ENCODE data around the gene DDIT4. TPM values are rescaled to one million over a fixed set of nuclear protein-coding genes. Genes with fewer than 3 reads are reported as not detected.

DDIT4 gene
- total and polyA plus RNA-seq, 2 experiments from 2014 or later: 114 to 136 TPM

DNA sequence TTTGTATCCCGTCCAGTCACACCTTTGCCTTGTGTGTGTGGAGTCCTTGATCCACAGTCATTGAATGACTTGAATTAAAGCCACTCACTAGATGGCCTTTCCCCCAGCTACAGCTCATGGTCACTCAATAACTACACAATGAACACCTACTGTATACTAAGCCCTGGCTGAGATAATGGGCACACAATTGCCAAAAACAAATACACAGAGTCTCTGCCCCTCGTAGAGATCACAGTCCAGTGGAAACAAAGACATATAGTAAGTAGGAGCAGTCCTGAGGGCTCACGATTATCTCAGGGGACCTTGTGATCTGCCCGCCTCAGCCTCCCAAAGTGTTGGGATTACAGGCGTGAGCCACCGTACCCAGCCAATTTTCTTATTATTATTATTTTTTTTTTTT is 22.1 kb upstream of the DDIT4 start:
- peaks cover 3% of the 10 kb centered on the region; the same call in 1 of the 2 replicates for H3F3A ChIP-seq (replicated peaks; ENCODE audit: low read depth)
- H3K9me3 Mint-ChIP-seq: no peaks in the 10 kb centered on the region
- H3K4me1 ChIP-seq (ENCODE audit: insufficient read depth): peaks cover 28% of the 10 kb centered on the region
- H3K27me3 Mint-ChIP-seq (ENCODE audit: insufficient read depth, low read depth, poor library complexity): peaks cover 15% of the 10 kb centered on the region
- ATAC-seq: no peak
- no peak overlapping the region for H3K27ac Mint-ChIP-seq
- H3K4me3 ChIP-seq: no peak overlapping the region
- no peaks in the 10 kb centered on the region for H3K79me2 ChIP-seq (replicated peaks; ENCODE audit: insufficient read depth)
- H3K36me3 Mint-ChIP-seq (ENCODE audit: low read depth): no peaks in the 10 kb centered on the region
- no peaks in the 10 kb centered on the region for H3K9me2 ChIP-seq (ENCODE audit: insufficient read depth)
- peaks cover 32% of the 10 kb centered on the region for H3K4me1 Mint-ChIP-seq
- H3K27me3 ChIP-seq (ENCODE audit: insufficient read depth): no peaks in the 10 kb centered on the region
- H3K27ac ChIP-seq (ENCODE audit: low read depth): no peak overlapping the region
- H3K4me2 ChIP-seq: no peak overlapping the region
- DNase-seq (ENCODE audit: low spot score): no peak
- H2AFZ ChIP-seq: no peak overlapping the region
- TF ChIP-seq JUNB (IDR thresholded peaks at IDR 0.05; ENCODE audit: unreplicated experiment) (no peak), STAT1 (IDR thresholded peaks at IDR 0.05; ENCODE audit: unreplicated experiment) (no peak), EZH2phosphoT487 (IDR thresholded peaks at IDR 0.05; ENCODE audit: unreplicated experiment) (no peak)
- no peaks in the 10 kb centered on the region for H4K20me1 ChIP-seq (replicated peaks; ENCODE audit: insufficient read depth)
- H3K4me3 Mint-ChIP-seq: no peak overlapping the region
- H3K36me3 ChIP-seq (ENCODE audit: insufficient read depth): no peaks in the 10 kb centered on the region

DNA sequence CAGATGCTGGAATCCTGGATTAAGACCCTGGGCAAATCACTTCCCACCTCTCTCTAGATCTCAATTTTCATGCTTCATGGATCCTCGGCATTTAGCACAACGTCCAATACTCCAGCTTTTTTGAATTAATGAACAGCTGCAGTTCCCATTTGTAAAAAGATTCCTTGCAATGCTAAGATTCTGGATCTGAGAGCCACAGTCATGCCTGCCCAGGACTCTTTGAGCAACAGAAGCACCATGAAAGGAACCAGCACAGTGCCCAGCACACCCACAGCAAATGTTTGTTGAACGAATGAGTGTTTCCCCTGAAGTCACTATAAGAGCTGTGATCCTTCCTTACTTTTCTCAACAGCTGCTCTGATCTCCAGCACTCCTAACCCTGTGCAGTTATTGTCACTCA is 20.8 kb upstream of the DDIT4 start:
- H3K4me2 ChIP-seq: no peak overlapping the region
- H3K27me3 Mint-ChIP-seq (ENCODE audit: insufficient read depth, low read depth, poor library complexity): peaks cover 11% of the 10 kb centered on the region
- H3K27ac ChIP-seq (ENCODE audit: low read depth): no peak overlapping the region
- H3K4me1 Mint-ChIP-seq: peaks cover 32% of the 10 kb centered on the region
- no peaks in the 10 kb centered on the region for H3K9me2 ChIP-seq (ENCODE audit: insufficient read depth)
- ATAC-seq: no peak
- no peaks in the 10 kb centered on the region for H3K79me2 ChIP-seq (replicated peaks; ENCODE audit: insufficient read depth)
- no peaks in the 10 kb centered on the region for H3K36me3 Mint-ChIP-seq (ENCODE audit: low read depth)
- TF ChIP-seq ZNF114 (CRISPR knock-in tag; IDR thresholded peaks at IDR 0.05): no peak
- no peak for TF ChIP-seq ETS1 (IDR thresholded peaks at IDR 0.05)
- TF ChIP-seq STAT1 (IDR thresholded peaks at IDR 0.05; ENCODE audit: unreplicated experiment): no peak
- no peak for TF ChIP-seq ZNF331 (CRISPR knock-in tag; IDR thresholded peaks at IDR 0.05; ENCODE audit: low read depth)
- DNase-seq (ENCODE audit: low spot score): no peak
- H3K27me3 ChIP-seq (ENCODE audit: insufficient read depth): no peaks in the 10 kb centered on the region
- H3K27ac Mint-ChIP-seq: no peak overlapping the region
- no peaks in the 10 kb centered on the region for H4K20me1 ChIP-seq (replicated peaks; ENCODE audit: insufficient read depth)
- H3K4me3 ChIP-seq: no peak overlapping the region
- H2AFZ ChIP-seq: peak overlapping the region; percentile 63; the same call in 1 of the 2 replicates
- no peak overlapping the region for H3K4me3 Mint-ChIP-seq
- H3F3A ChIP-seq (replicated peaks; ENCODE audit: low read depth): peaks cover 3% of the 10 kb centered on the region; the same call in 1 of the 2 replicates
- H3K9me3 Mint-ChIP-seq: no peaks in the 10 kb centered on the region
- no peaks in the 10 kb centered on the region for H3K36me3 ChIP-seq (ENCODE audit: insufficient read depth)
- peaks cover 20% of the 10 kb centered on the region for H3K4me1 ChIP-seq (ENCODE audit: insufficient read depth)

GRCh38 chr10:72253578-72253977 is 20.1 kb upstream of the DDIT4 start:
- H3K4me1 ChIP-seq (ENCODE audit: insufficient read depth): peaks cover 14% of the 10 kb centered on the region
- Mint-ChIP-seq H3K9me3 (no peaks in the 10 kb centered on the region), H3K27me3 (ENCODE audit: insufficient read depth, low read depth, poor library complexity) (peaks cover 12% of the 10 kb centered on the region), H3K36me3 (ENCODE audit: low read depth) (no peaks in the 10 kb centered on the region), H3K4me1 (peaks cover 28% of the 10 kb centered on the region), H3K4me3 (no peak overlapping the region), H3K27ac (no peak overlapping the region)
- H4K20me1 ChIP-seq (replicated peaks; ENCODE audit: insufficient read depth): no peaks in the 10 kb centered on the region
- no peaks in the 10 kb centered on the region for H3K79me2 ChIP-seq (replicated peaks; ENCODE audit: insufficient read depth)
- no peak for ATAC-seq
- no peak for DNase-seq (ENCODE audit: low spot score)
- H3K36me3 ChIP-seq (ENCODE audit: insufficient read depth): no peaks in the 10 kb centered on the region
- H3K9me2 ChIP-seq (ENCODE audit: insufficient read depth): no peaks in the 10 kb centered on the region
- no peak overlapping the region for H3K4me3 ChIP-seq
- H3K27ac ChIP-seq (ENCODE audit: low read depth): no peak overlapping the region
- H3K4me2 ChIP-seq: no peak overlapping the region
- no peaks in the 10 kb centered on the region for H3K27me3 ChIP-seq (ENCODE audit: insufficient read depth)
- peaks cover 3% of the 10 kb centered on the region; the same call in 1 of the 2 replicates for H3F3A ChIP-seq (replicated peaks; ENCODE audit: low read depth)
- H2AFZ ChIP-seq: no peak overlapping the region; the same call in 1 of the 2 replicates
- TF ChIP-seq EZH2phosphoT487 (IDR thresholded peaks at IDR 0.05; ENCODE audit: unreplicated experiment) (no peak), ZNF331 (CRISPR knock-in tag; IDR thresholded peaks at IDR 0.05; ENCODE audit: low read depth) (no peak), ZNF462 (CRISPR knock-in tag; IDR thresholded peaks at IDR 0.05) (no peak), POLR2AphosphoS5 (IDR thresholded peaks at IDR 0.05; ENCODE audit: low read depth) (no peak), JUNB (IDR thresholded peaks at IDR 0.05; ENCODE audit: unreplicated experiment) (no peak)

All from GM23338 (cell line).